Ovary (tissue), 3 donors: ENCODE results near the gene ABHD17B.

Experiments
- CTCF ChIP-seq, 3 donors: fragments of 450-650 bp in 2 of 3; fragments of 200-600 bp in 1 of 3; IDR thresholded peaks; one replicate each; pipeline versions ENCODE4 v1.5.1 to v1.8.0; 2016 to 2022; ENCODE audit warnings: antibody characterized with exemption in 3 of 3, mild to moderate bottlenecking in 1 of 3
- EP300 ChIP-seq: sonication (generic); formaldehyde crosslinking; IDR thresholded peaks from one replicate; pipeline ENCODE4 v1.6.1; 2017; ENCODE audit warnings: antibody characterized with exemption
- POLR2A ChIP-seq: fragments of 450-650 bp; IDR thresholded peaks from one replicate; pipeline ENCODE4 v1.6.1; 2017; ENCODE audit warnings: antibody characterized with exemption, mild to moderate bottlenecking, moderate library complexity
- donor health status: DM: no; HTN: no; CAD: no.

GRCh38 chr9:71909887-71910649 lies 925 bp downstream of the ABHD17B start:
- TF ChIP-seq POLR2A (no peak), CTCF (IDR thresholded peaks at IDR 0.05) (no peak), EP300 (no peak)
